HepG2 (cell line): ENCODE results near the gene ATP5F1A. TPM values are rescaled to one million over a fixed set of nuclear protein-coding genes. Genes with fewer than 3 reads are reported as not detected.

Experiments used
- ATAC-seq: fragments of 200-7000 bp; cut with Tn5 transposase; 3 replicates; pipeline ENCODE4 v1.9.1; 2020; ENCODE audit warnings: mild to moderate bottlenecking, moderate library complexity
- BruUV-seq: library from RNA; stranded (reverse); fragments of 400-500 nt; replicated peaks from 2 replicates; lab custom pipeline; 2021; lab: Mats Ljungman, UMichigan
- CTCF ChIA-PET: fragments of 300-600 bp; formaldehyde crosslinking; extraction: SDS; loops from one replicate; lab custom pipeline; 2021; ENCODE audit warnings: low total read pairs, inconsistent platforms, low intra/inter-chr PET ratio; lab: Yijun Ruan, JAX
- POLR2A ChIA-PET: fragments of 350-600 bp; sonication (Branson Sonifier 250); formaldehyde crosslinking; loops from one replicate; lab custom pipeline; 2020; ENCODE audit warnings: antibody characterized with exemption, inconsistent platforms; lab: Yijun Ruan, JAX
- DNase-seq: peaks from one replicate; pipeline ENCODE4 v3.0.0-alpha.2; 2015; ENCODE audit warnings: low spot score
- FAIRE-seq: peaks from 3 replicates; lab custom pipeline; 2011; peaks lifted over from hg19 to GRCh38; lab: Jason Lieb, UNC
- H2AFZ ChIP-seq: one replicate; pipeline ENCODE4 v1.6.1; 2011; ENCODE audit warnings: low read length, inconsistent platforms
- H3K27ac ChIP-seq: fragments of 300-600 bp; 3 replicates; pipeline ENCODE4 v1.8.0; 2011; ENCODE audit warnings: mixed run types, mild to moderate bottlenecking, mixed read lengths, low read length, inconsistent platforms; ENCODE audit not compliant: insufficient read depth; ENCODE audit errors: extremely low read length
- H3K27me3 ChIP-seq, 2 experiments: fragments of 200-600 bp in 1 of 2; 2 replicates in 1 of 2; 3 replicates in 1 of 2; pipeline versions ENCODE4 v1.6.0 to v1.8.0; 2011; ENCODE audit warnings: low read length in 2 of 2, mild to moderate bottlenecking in 2 of 2, moderate library complexity in 2 of 2, inconsistent platforms in 1 of 2; ENCODE audit not compliant: insufficient read depth in 2 of 2, control insufficient read depth in 1 of 2
- H3K36me3 ChIP-seq, 2 experiments: fragments of 200-600 bp in 1 of 2; replicated peaks in 1 of 2; 2 replicates in 1 of 2; 3 replicates in 1 of 2; pipeline versions ENCODE4 v1.5.1 to v1.8.0; 2011; ENCODE audit warnings: low read length in 2 of 2, inconsistent platforms in 1 of 2; ENCODE audit not compliant: insufficient read depth in 2 of 2, control insufficient read depth in 1 of 2
- H3K4me1 ChIP-seq: 2 replicates; pipeline ENCODE4 v1.5.1; 2012; ENCODE audit warnings: low read length, inconsistent platforms; ENCODE audit not compliant: insufficient read depth
- H3K4me2 ChIP-seq: 2 replicates; pipeline ENCODE4 v1.6.0; 2011; ENCODE audit warnings: low read depth, low read length, inconsistent platforms
- H3K4me3 ChIP-seq, 3 experiments: fragments of 200-600 bp in 1 of 3; sonication (generic), shearing (Covaris generic) in 1 of 3; replicated peaks in 1 of 3; 2 replicates each; pipeline ENCODE4 v1.5.1; 2011 to 2016; ENCODE audit warnings: low read length in 3 of 3, inconsistent platforms in 2 of 3, low read depth in 2 of 3, mild to moderate bottlenecking in 2 of 3, control low read depth in 1 of 3, mixed read lengths in 1 of 3; ENCODE audit not compliant: insufficient read depth in 1 of 3
- H3K79me2 ChIP-seq: one replicate; pipeline ENCODE4 v1.6.1; 2011; ENCODE audit warnings: low read length, inconsistent platforms; ENCODE audit not compliant: insufficient read depth
- H3K9ac ChIP-seq: 2 replicates; pipeline ENCODE4 v1.6.0; 2011; ENCODE audit warnings: mild to moderate bottlenecking, low read depth, low read length, inconsistent platforms; ENCODE audit not compliant: insufficient read depth
- H3K9me3 ChIP-seq: 2 replicates; pipeline ENCODE4 v1.5.1; 2012; ENCODE audit warnings: mild to moderate bottlenecking, low read length
- H4K20me1 ChIP-seq: 2 replicates; pipeline ENCODE4 v1.6.0; 2011; ENCODE audit warnings: inconsistent platforms, mild to moderate bottlenecking, low read length, moderate library complexity; ENCODE audit not compliant: insufficient read depth
- ARID4A ChIP-seq: sonication (generic); formaldehyde crosslinking; IDR thresholded peaks from 2 replicates; pipeline ENCODE4 v1.5.0; 2020; ENCODE audit warnings: mild to moderate bottlenecking, missing genetic modification reagents, borderline replicate concordance
- ATF3 ChIP-seq: sonication (generic); formaldehyde crosslinking; IDR thresholded peaks from 2 replicates; pipeline ENCODE4 v1.4.0; 2020; ENCODE audit warnings: missing genetic modification reagents
- CCAR2 ChIP-seq: fragments of 200-400 bp; formaldehyde crosslinking; optimal IDR thresholded peaks from 2 replicates; pipeline ENCODE3; 2018; ENCODE audit warnings: low read depth, mild to moderate bottlenecking, low read length, moderate library complexity
- DR1 ChIP-seq: sonication (generic); formaldehyde crosslinking; IDR thresholded peaks from 2 replicates; pipeline ENCODE4 v1.8.0; 2021; ENCODE audit warnings: mild to moderate bottlenecking, missing genetic modification reagents, inconsistent platforms
- MYPOP ChIP-seq: sonication (generic); formaldehyde crosslinking; IDR thresholded peaks from 2 replicates; pipeline ENCODE4 v1.8.1; 2023; ENCODE audit warnings: mild to moderate bottlenecking, moderate library complexity, missing genetic modification reagents
- SNAPC4 ChIP-seq: sonication (generic); formaldehyde crosslinking; IDR thresholded peaks from 2 replicates; pipeline ENCODE4 v1.4.0; 2020; ENCODE audit warnings: mild to moderate bottlenecking, missing genetic modification reagents
- SRF ChIP-seq: IDR thresholded peaks from 2 replicates; pipeline ENCODE4 v1.6.1; 2011; ENCODE audit warnings: mild to moderate bottlenecking, low read depth, low read length, moderate library complexity
- SRSF1 ChIP-seq: fragments of 200-400 bp; formaldehyde crosslinking; optimal IDR thresholded peaks from 2 replicates; pipeline ENCODE3; 2017; ENCODE audit warnings: mild to moderate bottlenecking, low read depth, low read length, moderate library complexity
- STAG1 ChIP-seq: sonication (generic); formaldehyde crosslinking; IDR thresholded peaks from 2 replicates; pipeline ENCODE4 v1.4.0; 2020; ENCODE audit warnings: missing genetic modification reagents
- ZNF367 ChIP-seq: sonication (generic); formaldehyde crosslinking; IDR thresholded peaks from 2 replicates; pipeline ENCODE4 v1.4.0; 2020; ENCODE audit warnings: missing genetic modification reagents, borderline replicate concordance
- ZNF451 ChIP-seq: sonication (generic); formaldehyde crosslinking; IDR thresholded peaks from 2 replicates; pipeline ENCODE4 v1.5.0; 2020; ENCODE audit warnings: mild to moderate bottlenecking, missing genetic modification reagents
- ZNF484 ChIP-seq: sonication (generic); formaldehyde crosslinking; IDR thresholded peaks from 2 replicates; pipeline ENCODE4 v1.5.1; 2020; ENCODE audit warnings: mild to moderate bottlenecking, low read depth, missing genetic modification reagents, borderline replicate concordance
- ZNF569 ChIP-seq: sonication (generic); formaldehyde crosslinking; IDR thresholded peaks from 2 replicates; pipeline ENCODE4 v1.5.0; 2020; ENCODE audit warnings: mild to moderate bottlenecking, missing genetic modification reagents, moderate library complexity, borderline replicate concordance
- ZNF766 ChIP-seq: sonication (generic); formaldehyde crosslinking; IDR thresholded peaks from 2 replicates; pipeline ENCODE4 v1.5.0; 2020; ENCODE audit warnings: missing genetic modification reagents, borderline replicate concordance
- ZNF780A ChIP-seq: sonication (generic); formaldehyde crosslinking; IDR thresholded peaks from 2 replicates; pipeline ENCODE4 v1.8.0; 2022; ENCODE audit warnings: mild to moderate bottlenecking, missing genetic modification reagents, moderate library complexity
- WGBS: methylation state at CpG from one replicate; pipeline ENCODE4 v1.1.6; 2017; ENCODE audit warnings: low lambda C conversion rate; 5-methylcytosine and 5-hydroxymethylcytosine counted together
- in situ Hi-C: cut with HindIII; loops from 2 replicates; pipeline ENCODE4 v1.10.0; 2017; ENCODE audit warnings: low pct_unique_long_range_greater_than_20kb; ENCODE audit not compliant: extremely low pct_ligation_motif_present
- intact Hi-C: fragments of 100-400 bp; cut with micrococcal nuclease; formaldehyde crosslinking; loops from one replicate; pipeline ENCODE4 v1.10.0; 2022; ENCODE audit not compliant: unreplicated experiment
- polyA plus RNA-seq, 8 experiments: library from polyadenylated mRNA; depleted of rRNA in 3 of 8; stranded (reverse) in 7 of 8; unstranded in 1 of 8; fragments of >200 nt; fragmentation: Illumina TruSeq in 4 of 8; extraction: Trizol in 4 of 8; gene quantifications; 2 replicates each; pipeline versions ENCODE4 v1.2.1 to v1.2.3, GENCODE V29; 2011 to 2016; ENCODE audit warnings: low read depth in 4 of 8, missing spikeins in 1 of 8, mixed read lengths in 1 of 8; ENCODE audit not compliant: insufficient read depth in 1 of 8
- total RNA-seq, 5 experiments: library from RNA; depleted of rRNA; stranded (reverse); fragments of >200 nt; fragmentation: Illumina TruSeq; extraction: Trizol; gene quantifications; 2 replicates each; pipeline ENCODE4 v1.2.3, GENCODE V29; 2016; ENCODE audit warnings: low read depth in 1 of 5

Gene ATP5F1A
- total and polyA plus RNA-seq, 2 of the 13 experiments (the other 11 are each of a cell fraction or from before 2014, with no cell fraction given), result 459 to 922 TPM

- Histone ChIP-seq H3K79me2 (no peaks in the 10 kb centered on the region), H4K20me1 (no peaks in the 10 kb centered on the region), H3K9ac (no peak overlapping the region), H2AFZ (no peak overlapping the region), H3K27ac (no peak overlapping the region), H3K9me3 (no peaks in the 10 kb centered on the region), H3K4me2 (no peak overlapping the region), H3K27me3 (no peaks in the 10 kb centered on the region), H3K4me3 (no peak overlapping the region), H3K36me3 (peaks cover 2 to 11% of the 10 kb centered on the region in 2 experiments; a peak in 3 of 5 replicates), H3K4me1 (no peaks in the 10 kb centered on the region)
- DNase-seq (no peak), FAIRE-seq (no peak), ATAC-seq (no peak)
- intact Hi-C loops, result no loop called here
- BruUV-seq, result no TSS peak
- ChIA-PET POLR2A (no interaction called here), CTCF (no interaction called here)
- in situ Hi-C loops, result loop anchor here (25.0 kb wide), 1 partner anchor 354 kb away; no protein-coding TSS in a partner anchor
- WGBS, result 82% methylated on average over 3 of the region's 3 CpGs
- TF ChIP-seq MYPOP (CRISPR knock-in tag) (no peak), ZNF780A (CRISPR knock-in tag) (no peak), CCAR2 (no peak), ZNF451 (CRISPR knock-in tag) (no peak), STAG1 (CRISPR knock-in tag) (no peak), ZNF484 (CRISPR knock-in tag) (no peak), SRF (no peak), SRSF1 (no peak), ZNF367 (CRISPR knock-in tag) (no peak), ZNF569 (no peak), ARID4A (no peak), ZNF766 (CRISPR knock-in tag) (no peak), SNAPC4 (no peak), DR1 (CRISPR knock-in tag) (no peak), ATF3 (CRISPR knock-in tag) (no peak)
Measured at GRCh38 chr18:46133534-46133933, 35.4 kb upstream of the ATP5F1A start.
